DOHH2 (cell line): Measurements from ENCODE around the gene GALNT7.

Source experiments
- H3F3A ChIP-seq: fragments of 200-600 bp; sonication (generic), shearing (Covaris generic); 2 replicates; pipeline ENCODE4 v1.6.0; 2016; ENCODE audit warnings: antibody characterized with exemption, mild to moderate bottlenecking; ENCODE audit not compliant: control insufficient read depth, insufficient read depth
- H3K27ac ChIP-seq: fragments of 200-600 bp; sonication (generic); 2 replicates; pipeline ENCODE4 v1.5.1; 2014; ENCODE audit warnings: low read depth, mild to moderate bottlenecking, low read length, moderate library complexity
- H3K27me3 ChIP-seq: fragments of 200-600 bp; sonication (generic); 2 replicates; pipeline ENCODE4 v1.6.1; 2014; ENCODE audit warnings: mild to moderate bottlenecking, low read length, mixed read lengths; ENCODE audit not compliant: control insufficient read depth
- H3K36me3 ChIP-seq: fragments of 200-600 bp; sonication (generic); 2 replicates; pipeline ENCODE4 v1.6.1; 2014; ENCODE audit warnings: mild to moderate bottlenecking, low read length, moderate library complexity, mixed read lengths; ENCODE audit not compliant: control insufficient read depth
- H3K4me1 ChIP-seq: fragments of 200-600 bp; sonication (generic); 2 replicates; pipeline ENCODE4 v1.6.1; 2014; ENCODE audit warnings: mild to moderate bottlenecking, low read length, mixed read lengths; ENCODE audit not compliant: control insufficient read depth
- H3K4me2 ChIP-seq: fragments of 200-600 bp; sonication (generic); 2 replicates; pipeline ENCODE4 v1.6.0; 2014; ENCODE audit warnings: mild to moderate bottlenecking, low read length, moderate library complexity
- H3K4me3 ChIP-seq: fragments of 200-600 bp; sonication (generic); 2 replicates; pipeline ENCODE4 v1.5.1; 2014; ENCODE audit warnings: mild to moderate bottlenecking, low read length, mixed read lengths
- H3K79me2 ChIP-seq: fragments of 200-600 bp; sonication (generic); 2 replicates; pipeline ENCODE4 v1.6.1; 2014; ENCODE audit warnings: mild to moderate bottlenecking, low read length, mixed read lengths; ENCODE audit not compliant: control insufficient read depth
- H3K9me2 ChIP-seq: fragments of 200-600 bp; sonication (generic); replicated peaks from 2 replicates; pipeline ENCODE4 v1.6.1; 2014; ENCODE audit warnings: mild to moderate bottlenecking, low read length, mixed read lengths; ENCODE audit not compliant: control insufficient read depth
- H3K9me3 ChIP-seq: fragments of 200-600 bp; sonication (generic); 2 replicates; pipeline ENCODE4 v1.6.1; 2014; ENCODE audit warnings: antibody characterized with exemption, low read length, mixed read lengths; ENCODE audit not compliant: control insufficient read depth, insufficient read depth
- H4K20me1 ChIP-seq: fragments of 200-600 bp; sonication (generic); 2 replicates; pipeline ENCODE4 v1.6.0; 2014; ENCODE audit warnings: low read depth, mild to moderate bottlenecking, antibody characterized with exemption, low read length, moderate library complexity; ENCODE audit not compliant: control insufficient read depth, insufficient read depth
- EZH2phosphoT487 ChIP-seq: fragments of 200-600 bp; sonication (generic); IDR thresholded peaks from 2 replicates; pipeline ENCODE4 v1.6.1; 2017; ENCODE audit warnings: borderline replicate concordance, mild to moderate bottlenecking, antibody characterized with exemption, low read length, moderate library complexity, mixed read lengths
- TF ChIP-seq, protein P1 (sequence below): fragments of 200-600 bp; sonication (generic); IDR thresholded peaks from one replicate; pipeline ENCODE4 v1.5.1; 2014; ENCODE audit warnings: antibody characterized with exemption, mild to moderate bottlenecking, low read depth, low read length; ENCODE audit not compliant: poor library complexity, severe bottlenecking

GALNT7 gene

DNA sequence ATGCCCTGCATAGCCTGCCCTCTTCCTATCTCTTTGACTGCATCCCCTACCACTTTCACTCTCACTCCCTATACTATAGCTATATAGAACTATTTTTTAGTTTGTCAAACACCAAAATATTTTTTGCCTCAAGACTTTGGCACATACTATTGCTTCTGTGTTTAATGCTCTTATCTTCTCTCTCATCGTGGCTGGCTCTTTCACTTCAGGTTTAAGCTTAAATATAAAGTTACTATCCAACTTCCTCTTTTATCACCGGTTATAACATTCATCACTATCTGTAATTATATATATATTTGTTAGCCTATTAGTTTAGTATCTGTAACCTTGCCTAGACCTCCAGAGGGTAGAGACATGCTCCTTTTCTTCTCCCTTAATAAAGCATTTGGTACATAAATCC is 177.0 kb downstream of the GALNT7 start:
- Histone ChIP-seq H3K4me3 (no peak overlapping the region), H3K79me2 (peaks cover 4% of the 10 kb centered on the region; the same call in 1 of the 2 replicates), H3K27me3 (no peaks in the 10 kb centered on the region), H3K9me2 (no peaks in the 10 kb centered on the region), H3K9me3 (no peaks in the 10 kb centered on the region), H3K36me3 (no peaks in the 10 kb centered on the region), H3F3A (no peaks in the 10 kb centered on the region), H3K27ac (no peak overlapping the region), H3K4me2 (peak overlapping the region; percentile 34), H3K4me1 (peaks cover 14% of the 10 kb centered on the region), H4K20me1 (no peaks in the 10 kb centered on the region)
- TF ChIP-seq, protein P1, sequence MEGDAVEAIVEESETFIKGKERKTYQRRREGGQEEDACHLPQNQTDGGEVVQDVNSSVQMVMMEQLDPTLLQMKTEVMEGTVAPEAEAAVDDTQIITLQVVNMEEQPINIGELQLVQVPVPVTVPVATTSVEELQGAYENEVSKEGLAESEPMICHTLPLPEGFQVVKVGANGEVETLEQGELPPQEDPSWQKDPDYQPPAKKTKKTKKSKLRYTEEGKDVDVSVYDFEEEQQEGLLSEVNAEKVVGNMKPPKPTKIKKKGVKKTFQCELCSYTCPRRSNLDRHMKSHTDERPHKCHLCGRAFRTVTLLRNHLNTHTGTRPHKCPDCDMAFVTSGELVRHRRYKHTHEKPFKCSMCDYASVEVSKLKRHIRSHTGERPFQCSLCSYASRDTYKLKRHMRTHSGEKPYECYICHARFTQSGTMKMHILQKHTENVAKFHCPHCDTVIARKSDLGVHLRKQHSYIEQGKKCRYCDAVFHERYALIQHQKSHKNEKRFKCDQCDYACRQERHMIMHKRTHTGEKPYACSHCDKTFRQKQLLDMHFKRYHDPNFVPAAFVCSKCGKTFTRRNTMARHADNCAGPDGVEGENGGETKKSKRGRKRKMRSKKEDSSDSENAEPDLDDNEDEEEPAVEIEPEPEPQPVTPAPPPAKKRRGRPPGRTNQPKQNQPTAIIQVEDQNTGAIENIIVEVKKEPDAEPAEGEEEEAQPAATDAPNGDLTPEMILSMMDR, result no peak
- no peak for TF ChIP-seq EZH2phosphoT487

DNA sequence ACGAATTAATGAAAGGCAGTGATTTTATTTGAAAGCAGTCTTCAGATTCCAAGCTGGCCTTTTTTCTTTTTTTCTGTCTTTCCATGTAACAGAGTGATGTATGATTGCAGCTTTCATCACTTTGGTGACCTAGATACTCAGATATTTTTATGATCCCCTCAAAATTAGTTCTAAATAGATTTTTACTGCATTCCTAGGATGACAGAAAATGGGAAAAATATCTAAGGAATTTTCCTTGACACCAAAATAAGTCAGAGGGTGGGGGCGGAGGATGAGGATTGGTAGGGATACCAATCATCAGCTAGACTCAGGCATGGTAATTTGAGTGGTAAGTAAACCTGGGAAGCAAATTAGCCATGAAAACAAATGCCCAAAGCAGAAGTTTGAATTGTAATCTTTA is 177.5 kb downstream of the GALNT7 start:
- Histone ChIP-seq H3K9me2 (no peaks in the 10 kb centered on the region), H4K20me1 (no peaks in the 10 kb centered on the region), H3K4me3 (no peak overlapping the region), H3K9me3 (no peaks in the 10 kb centered on the region), H3K79me2 (peaks cover 1% of the 10 kb centered on the region; the same call in 1 of the 2 replicates), H3K27ac (no peak overlapping the region), H3K4me2 (no peak overlapping the region), H3F3A (no peaks in the 10 kb centered on the region), H3K27me3 (no peaks in the 10 kb centered on the region), H3K36me3 (no peaks in the 10 kb centered on the region), H3K4me1 (peaks cover 10% of the 10 kb centered on the region)
- TF ChIP-seq, protein P1, result no peak
- no peak for TF ChIP-seq EZH2phosphoT487

DNA sequence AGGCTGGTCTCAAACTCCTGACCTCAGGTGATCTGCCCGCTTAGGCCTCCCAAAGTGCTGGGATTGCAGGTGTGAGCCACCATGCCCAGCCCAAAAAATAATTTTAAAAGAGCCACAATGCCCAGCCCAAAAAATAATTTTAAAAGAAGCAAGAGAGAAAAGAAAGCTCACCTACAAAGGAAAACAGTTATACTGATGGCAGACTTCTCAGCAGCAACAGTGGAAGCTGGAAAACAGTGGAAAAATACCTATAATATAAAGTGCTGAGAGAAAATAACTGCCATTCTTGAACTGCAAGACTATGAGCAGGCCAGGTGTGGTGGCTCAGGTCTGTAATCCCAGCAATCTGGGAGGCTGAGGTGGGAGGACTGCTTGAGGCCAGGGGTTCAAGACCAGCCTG is 178.9 kb downstream of the GALNT7 start:
- H3F3A ChIP-seq, result no peaks in the 10 kb centered on the region
- no peaks in the 10 kb centered on the region for H3K27me3 ChIP-seq

More for the DNA sequence above, 178.9 kb downstream of the GALNT7 start:
- H3K79me2 ChIP-seq, result no peaks in the 10 kb centered on the region
- H3K4me2 ChIP-seq, result no peak overlapping the region
- H3K9me2 ChIP-seq, result no peaks in the 10 kb centered on the region
- H3K36me3 ChIP-seq, result no peaks in the 10 kb centered on the region
- H4K20me1 ChIP-seq, result no peaks in the 10 kb centered on the region
- no peak overlapping the region for H3K27ac ChIP-seq
- TF ChIP-seq EZH2phosphoT487, result no peak
- TF ChIP-seq, protein P1, result no peak
- H3K4me3 ChIP-seq, result no peak overlapping the region
- no peaks in the 10 kb centered on the region for H3K9me3 ChIP-seq
- peaks cover 9% of the 10 kb centered on the region for H3K4me1 ChIP-seq
